ENCODE data around the gene HDAC2.

HDAC2 gene

DNA sequence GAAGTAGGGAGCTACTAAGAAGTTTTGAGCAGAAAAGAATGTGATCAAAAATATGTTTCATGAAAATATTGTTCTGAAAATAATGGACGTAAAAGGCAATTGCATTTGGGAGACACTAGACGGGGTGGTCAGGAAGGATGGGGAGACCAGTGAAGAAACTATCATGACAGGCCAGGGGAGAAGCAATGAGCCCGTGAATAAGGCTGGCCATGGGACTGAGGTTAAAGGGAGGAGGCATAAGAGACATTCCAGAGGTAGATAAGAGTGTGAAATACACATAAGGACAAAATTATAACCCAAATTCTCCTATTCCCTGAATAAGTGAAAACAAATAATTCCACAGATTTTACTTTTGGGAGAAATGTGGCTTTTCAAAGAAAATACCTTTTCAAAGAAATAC, 62.1 kb downstream of the HDAC2 start:
- no peak for FAIRE-seq

DNA sequence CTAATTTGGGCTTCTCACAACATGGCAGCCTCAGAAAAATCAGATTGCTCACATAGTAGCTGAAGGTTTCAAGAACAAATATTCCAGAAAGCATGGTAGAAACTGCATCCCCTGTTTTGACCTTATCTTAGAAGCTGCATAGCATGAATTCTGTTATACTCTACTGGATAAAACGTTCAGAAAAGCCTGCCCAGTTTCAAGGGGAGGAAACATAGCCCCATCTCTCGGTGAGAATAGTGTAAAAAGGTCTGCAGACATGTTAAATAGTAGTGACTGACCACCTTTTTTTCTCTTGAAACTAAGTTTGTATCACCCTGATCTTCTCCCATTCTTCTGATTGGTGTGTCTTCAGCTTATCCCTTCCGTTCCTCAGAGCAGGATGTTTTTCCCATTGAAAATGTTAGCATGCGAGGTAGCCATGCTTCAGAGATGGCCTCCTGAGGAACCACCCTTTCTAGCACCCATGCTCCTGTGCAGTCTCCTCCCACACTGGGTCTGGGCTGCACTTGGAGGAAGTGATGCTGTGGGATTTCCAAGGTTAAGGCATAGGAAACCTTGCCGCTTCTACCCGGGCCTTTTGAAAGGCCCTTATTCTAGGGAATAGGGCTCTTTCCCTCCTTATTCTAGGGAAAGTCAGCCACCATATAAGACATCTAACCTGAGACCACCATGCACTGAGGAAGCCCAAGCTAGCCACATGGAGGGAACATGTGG, 63.7 kb downstream of the HDAC2 start:
- no peak for FAIRE-seq

GRCh38 chr6:113903666-113904330, 67.2 kb downstream of the HDAC2 start:
- FAIRE-seq: no peak

GRCh38 chr6:113901482-113901881, 69.5 kb downstream of the HDAC2 start:
- no peak for FAIRE-seq

- FAIRE-seq: no peak
These were observed 76.0 kb downstream of the HDAC2 start for GRCh38 chr6:113894712-113895674.

DNA sequence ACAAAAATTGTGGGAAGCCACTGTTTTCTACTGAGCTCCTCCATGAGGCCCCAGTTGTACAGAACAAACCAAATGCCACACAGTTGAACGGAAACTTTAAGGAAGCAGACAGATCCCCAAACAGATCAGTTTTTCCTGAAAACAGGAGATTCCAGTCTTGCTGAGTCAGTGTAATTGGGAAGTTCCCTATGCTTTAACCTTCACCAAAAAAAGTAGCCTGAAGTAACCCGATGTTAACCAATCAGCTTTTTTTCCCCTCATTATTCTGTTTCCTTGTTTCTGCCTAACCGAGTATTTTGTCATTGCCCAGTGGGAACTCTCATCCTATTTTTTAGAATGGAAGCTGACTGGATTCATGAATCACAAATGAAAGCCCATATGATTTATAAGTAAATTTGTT, 77.1 kb downstream of the HDAC2 start:
- no peak for FAIRE-seq

- FAIRE-seq: no peak
These were observed 77.5 kb downstream of the HDAC2 start for GRCh38 chr6:113893451-113893850.

- FAIRE-seq: no peak
These were observed 81.9 kb downstream of the HDAC2 start for GRCh38 chr6:113888956-113889630.

DNA sequence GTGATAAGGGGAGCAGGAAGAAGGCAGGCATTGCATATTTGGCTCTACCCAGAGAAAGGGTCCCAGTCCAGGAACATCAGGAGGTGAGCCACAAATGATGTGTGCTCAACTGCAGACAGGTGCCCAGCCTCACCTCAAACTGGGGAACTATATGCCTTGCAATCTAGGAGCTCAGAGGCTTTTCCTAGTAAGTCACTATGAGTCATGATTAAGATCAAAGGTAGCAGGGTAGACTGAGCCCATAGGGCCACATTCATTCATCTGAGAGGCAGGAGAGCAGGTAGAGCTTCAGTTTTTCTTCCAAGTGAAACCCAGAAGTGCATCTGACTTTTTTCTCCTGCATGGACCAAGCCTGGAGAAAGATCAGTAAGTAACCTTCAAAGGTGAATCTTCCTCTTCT, 82.5 kb downstream of the HDAC2 start:
- no peak for FAIRE-seq

DNA sequence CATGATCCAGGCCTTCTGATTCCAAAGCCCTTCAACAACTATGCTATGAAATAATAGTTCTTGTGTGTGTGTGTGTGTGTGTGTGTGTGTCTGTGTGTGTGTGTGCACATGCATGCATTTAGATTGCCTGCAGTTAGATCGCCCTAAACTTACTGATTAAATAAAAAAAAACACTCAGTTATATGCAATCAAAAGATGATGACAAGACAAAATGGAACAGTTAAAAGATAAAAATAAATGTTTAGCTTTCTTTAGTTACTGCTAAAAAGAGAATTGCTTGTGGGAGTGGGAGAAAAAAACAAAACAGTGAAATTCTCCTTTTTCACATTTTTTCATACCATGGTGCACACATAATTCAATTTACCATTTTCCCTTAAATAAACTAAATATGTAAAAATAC, 84.4 kb downstream of the HDAC2 start:
- no peak for FAIRE-seq

DNA sequence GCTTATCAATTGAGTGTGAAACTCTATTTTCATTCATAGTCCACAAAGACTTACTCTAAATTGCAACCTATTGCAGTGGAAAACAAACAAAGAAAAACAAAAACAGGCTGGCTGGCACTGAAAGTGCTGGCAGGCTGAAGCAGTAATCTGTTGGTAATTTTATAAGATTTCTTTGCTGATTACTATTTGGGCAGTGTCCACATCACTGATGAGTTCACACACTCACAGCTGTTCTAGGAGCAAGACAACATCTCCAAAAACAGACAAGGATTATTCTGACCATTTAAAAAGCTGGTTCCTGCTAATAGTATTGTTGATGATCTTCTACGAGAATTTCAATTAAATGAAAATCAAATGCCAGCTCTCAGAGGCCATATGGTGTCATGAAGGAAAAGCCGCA, 86.9 kb downstream of the HDAC2 start:
- FAIRE-seq: no peak
